ENCODE data around the gene ACO2. TPM values are rescaled to one million over a fixed set of nuclear protein-coding genes. Genes with fewer than 3 reads are reported as not detected.

Gene ACO2
- total RNA-seq, 2 donors from 2014 or later, result 100 to 177 TPM

- Histone ChIP-seq H3K9me3 (no peaks in the 10 kb centered on the region), H3K27ac (peak overlapping the region in 1 of 2 donors; percentile 79), H3K4me3 (peak overlapping the region; percentile 75 to 82), H3K27me3 (replicated peaks; ENCODE audit: insufficient read depth) (no peaks in the 10 kb centered on the region), H3K4me1 (replicated peaks) (peaks cover 7% of the 10 kb centered on the region), H3K36me3 (no peaks in the 10 kb centered on the region)
- WGBS, result 23% methylated on average over 19 of the region's 21 CpGs
- intact Hi-C loops (cut with DNase I), result loop anchor here (5.0 kb wide), 1 partner anchor 52 kb away; no protein-coding TSS in a partner anchor
- no peak for DNase-seq (ENCODE audit: low spot score)
- TF ChIP-seq POLR2A (IDR thresholded peaks at IDR 0.05), result no peak
- no peak for TF ChIP-seq POLR2AphosphoS5 (IDR thresholded peaks at IDR 0.05)
- no peak for TF ChIP-seq CTCF (IDR thresholded peaks at IDR 0.05)
Observed at GRCh38 chr22:41544671-41545476, 76.0 kb downstream of the ACO2 start.

- H3K4me3 ChIP-seq, result no peak overlapping the region
Observed at GRCh38 chr22:41548830-41549211, 79.9 kb downstream of the ACO2 start.

GRCh38 chr22:41550952-41551491 lies 82.1 kb downstream of the ACO2 start:
- Histone ChIP-seq H3K4me1 (replicated peaks) (no peaks in the 10 kb centered on the region), H3K4me3 (no peak overlapping the region), H3K27me3 (replicated peaks; ENCODE audit: insufficient read depth) (no peaks in the 10 kb centered on the region), H3K36me3 (no peaks in the 10 kb centered on the region), H3K27ac (no peak overlapping the region), H3K9me3 (no peaks in the 10 kb centered on the region)
- intact Hi-C loops (cut with DNase I), result no loop called here
- DNase-seq (ENCODE audit: low spot score), result no peak
- no peak for TF ChIP-seq POLR2AphosphoS5 (IDR thresholded peaks at IDR 0.05)
- TF ChIP-seq CTCF (IDR thresholded peaks at IDR 0.05), result no peak
- TF ChIP-seq POLR2A (IDR thresholded peaks at IDR 0.05), result no peak
- WGBS, result 89% methylated on average over 12 of the region's 12 CpGs

More at GRCh38 chr22:41548830-41549211, 79.9 kb downstream of the ACO2 start:
- no peak for DNase-seq (ENCODE audit: low spot score)
- Histone ChIP-seq H3K36me3 (no peaks in the 10 kb centered on the region), H3K27me3 (replicated peaks; ENCODE audit: insufficient read depth) (no peaks in the 10 kb centered on the region), H3K9me3 (no peaks in the 10 kb centered on the region), H3K27ac (no peak overlapping the region), H3K4me1 (replicated peaks) (no peaks in the 10 kb centered on the region)
- TF ChIP-seq CTCF (IDR thresholded peaks at IDR 0.05) (no peak), POLR2A (IDR thresholded peaks at IDR 0.05) (no peak), POLR2AphosphoS5 (IDR thresholded peaks at IDR 0.05) (no peak)
- 93% methylated on average over 5 of the region's 5 CpGs for WGBS
- intact Hi-C loops (cut with DNase I), result no loop called here

GRCh38 chr22:41551877-41552582 lies 83.1 kb downstream of the ACO2 start:
- TF ChIP-seq POLR2A (IDR thresholded peaks at IDR 0.05) (no peak), POLR2AphosphoS5 (IDR thresholded peaks at IDR 0.05) (no peak)
- intact Hi-C loops (cut with DNase I), result no loop called here
- Histone ChIP-seq H3K27ac (no peak overlapping the region), H3K9me3 (no peaks in the 10 kb centered on the region), H3K27me3 (replicated peaks; ENCODE audit: insufficient read depth) (no peaks in the 10 kb centered on the region), H3K4me1 (replicated peaks) (no peaks in the 10 kb centered on the region), H3K4me3 (no peak overlapping the region), H3K36me3 (no peaks in the 10 kb centered on the region)
- WGBS, result 67% methylated on average over 11 of the region's 11 CpGs
- DNase-seq (ENCODE audit: low spot score), result no peak

GRCh38 chr22:41555325-41555982 lies 86.5 kb downstream of the ACO2 start:
- H3K9me3 ChIP-seq, result no peaks in the 10 kb centered on the region
- H3K4me1 ChIP-seq (replicated peaks), result no peaks in the 10 kb centered on the region
- TF ChIP-seq CTCF (IDR thresholded peaks at IDR 0.05), result no peak
- TF ChIP-seq POLR2A (IDR thresholded peaks at IDR 0.05), result no peak
- no peak for TF ChIP-seq POLR2AphosphoS5 (IDR thresholded peaks at IDR 0.05)
- no peak overlapping the region for H3K27ac ChIP-seq
- H3K4me3 ChIP-seq, result no peak overlapping the region
- H3K36me3 ChIP-seq, result no peaks in the 10 kb centered on the region
- H3K27me3 ChIP-seq (replicated peaks; ENCODE audit: insufficient read depth), result peaks cover 2% of the 10 kb centered on the region
- DNase-seq (ENCODE audit: low spot score), result no peak
- 80% methylated on average over 7 of the region's 7 CpGs for WGBS
- intact Hi-C loops (cut with DNase I), result no loop called here

All from prostate gland (tissue), 2 donors.